H9 (cell line): Measurements from ENCODE around the gene TFF1. TPM values are rescaled to one million over a fixed set of nuclear protein-coding genes. Genes with fewer than 3 reads are reported as not detected.

Experiments
- DNase-seq: peaks from one replicate; pipeline ENCODE4 v3.0.0-alpha.2; 2017
- H2AFZ ChIP-seq: one replicate; pipeline ENCODE4 v1.6.1; 2013; ENCODE audit warnings: mild to moderate bottlenecking, low read length, control low read depth, moderate library complexity
- H2AK5ac ChIP-seq: 2 replicates; pipeline ENCODE4 v1.6.1; 2013; ENCODE audit warnings: low read length, control low read depth, mixed read lengths; ENCODE audit not compliant: insufficient read length
- H2BK120ac ChIP-seq: one replicate; pipeline ENCODE4 v1.6.1; 2013; ENCODE audit warnings: low read depth, mild to moderate bottlenecking, low read length, control low read depth, inconsistent platforms; ENCODE audit not compliant: poor library complexity, severe bottlenecking
- H2BK12ac ChIP-seq: 2 replicates; pipeline ENCODE4 v1.6.1; 2013; ENCODE audit warnings: low read length, control low read depth, mixed read lengths, low read depth; ENCODE audit not compliant: insufficient read length
- H2BK15ac ChIP-seq: 2 replicates; pipeline ENCODE4 v1.6.1; 2013; ENCODE audit warnings: low read depth, low read length, control low read depth
- H2BK20ac ChIP-seq: one replicate; pipeline ENCODE4 v1.6.1; 2013; ENCODE audit warnings: low read depth, mild to moderate bottlenecking, low read length, control low read depth, inconsistent platforms; ENCODE audit not compliant: poor library complexity, severe bottlenecking
- H2BK5ac ChIP-seq: 2 replicates; pipeline ENCODE4 v1.6.1; 2013; ENCODE audit warnings: low read length, control low read depth, mixed read lengths; ENCODE audit not compliant: insufficient read length
- H3K14ac ChIP-seq: 2 replicates; pipeline ENCODE4 v1.6.1; 2013; ENCODE audit warnings: low read length, control low read depth; ENCODE audit not compliant: insufficient read depth
- H3K18ac ChIP-seq: 2 replicates; pipeline ENCODE4 v1.6.1; 2013; ENCODE audit warnings: low read depth, mild to moderate bottlenecking, mixed read lengths, low read length, control low read depth; ENCODE audit not compliant: insufficient read length
- H3K23ac ChIP-seq: 2 replicates; pipeline ENCODE4 v1.6.1; 2013; ENCODE audit warnings: low read length, control low read depth, mixed read lengths, low read depth; ENCODE audit not compliant: insufficient read length
- H3K23me2 ChIP-seq: 2 replicates; pipeline ENCODE4 v1.6.1; 2013; ENCODE audit warnings: low read depth, mild to moderate bottlenecking, mixed read lengths, low read length, control low read depth; ENCODE audit not compliant: insufficient read length, poor library complexity, severe bottlenecking
- H3K27ac ChIP-seq: 2 replicates; pipeline ENCODE4 v1.5.1; 2013; ENCODE audit warnings: low read length, control low read depth, mixed read lengths, low read depth; ENCODE audit not compliant: insufficient read length
- H3K27me3 ChIP-seq: 2 replicates; pipeline ENCODE4 v1.6.1; 2013; ENCODE audit warnings: low read length, control low read depth, inconsistent platforms; ENCODE audit not compliant: insufficient read depth
- H3K4ac ChIP-seq: 2 replicates; pipeline ENCODE4 v1.6.1; 2013; ENCODE audit warnings: low read depth, mild to moderate bottlenecking, control low read depth, inconsistent platforms, low read length, moderate library complexity
- H3K4me1 ChIP-seq: 2 replicates; pipeline ENCODE4 v1.6.1; 2013; ENCODE audit warnings: low read length, control low read depth, inconsistent platforms; ENCODE audit not compliant: insufficient read depth
- H3K4me2 ChIP-seq: 2 replicates; pipeline ENCODE4 v1.6.1; 2013; ENCODE audit warnings: low read length, control low read depth, mixed read lengths; ENCODE audit not compliant: insufficient read length, insufficient read depth
- H3K56ac ChIP-seq: 2 replicates; pipeline ENCODE4 v1.6.1; 2013; ENCODE audit warnings: low read depth, mild to moderate bottlenecking, mixed read lengths, low read length, control low read depth; ENCODE audit not compliant: insufficient read length
- H3K79me1 ChIP-seq: 2 replicates; pipeline ENCODE4 v1.6.1; 2013; ENCODE audit warnings: low read depth, mild to moderate bottlenecking, moderate library complexity, low read length, control low read depth, inconsistent platforms; ENCODE audit not compliant: insufficient read depth, poor library complexity, severe bottlenecking
- H3K79me2 ChIP-seq: 2 replicates; pipeline ENCODE4 v1.6.1; 2013; ENCODE audit warnings: low read length, control low read depth, inconsistent platforms; ENCODE audit not compliant: insufficient read depth
- H3K9ac ChIP-seq: 2 replicates; pipeline ENCODE4 v1.6.1; 2013; ENCODE audit warnings: low read length, control low read depth, mixed read lengths; ENCODE audit not compliant: insufficient read length; ENCODE audit errors: extremely low read depth
- H3K9me3 ChIP-seq: one replicate; pipeline ENCODE4 v1.6.1; 2013; ENCODE audit warnings: low read depth, low read length, inconsistent platforms; ENCODE audit not compliant: control insufficient read depth
- H3T11ph ChIP-seq: one replicate; pipeline ENCODE4 v1.6.1; 2013; ENCODE audit warnings: mild to moderate bottlenecking, low read length, control low read depth, inconsistent platforms
- H4K20me1 ChIP-seq: one replicate; pipeline ENCODE4 v1.6.1; 2013; ENCODE audit not compliant: control insufficient read depth, insufficient read length, insufficient read depth
- H4K5ac ChIP-seq: 2 replicates; pipeline ENCODE4 v1.6.1; 2013; ENCODE audit warnings: low read depth, mild to moderate bottlenecking, mixed read lengths, low read length, control low read depth; ENCODE audit not compliant: insufficient read length
- H4K8ac ChIP-seq: replicated peaks from 2 replicates; pipeline ENCODE4 v1.6.1; 2013; ENCODE audit warnings: low read length, control low read depth, mixed read lengths, low read depth; ENCODE audit not compliant: insufficient read length
- H4K91ac ChIP-seq: 2 replicates; pipeline ENCODE4 v1.6.1; 2013; ENCODE audit warnings: low read depth, mild to moderate bottlenecking, moderate library complexity, mixed read lengths, low read length, control low read depth; ENCODE audit not compliant: insufficient read length
- H3K27ac Mint-ChIP-seq, 3 experiments: 2 replicates in 2 of 3; 3 replicates in 1 of 3; pipeline ENCODE4 v1.8.0; 2020 to 2021; ENCODE audit warnings: mixed read lengths in 3 of 3, mild to moderate bottlenecking in 1 of 3, moderate library complexity in 1 of 3
- H3K27me3 Mint-ChIP-seq: 2 replicates; pipeline ENCODE4 v1.8.0; 2021; ENCODE audit warnings: low read depth, mild to moderate bottlenecking, moderate library complexity, mixed read lengths
- H3K36me3 Mint-ChIP-seq, 3 experiments: 2 replicates in 2 of 3; 3 replicates in 1 of 3; pipeline ENCODE4 v1.8.0; 2020 to 2021; ENCODE audit warnings: low read depth in 3 of 3, mixed read lengths in 3 of 3; ENCODE audit not compliant: insufficient read depth in 1 of 3
- H3K4me1 Mint-ChIP-seq, 2 experiments: 2 replicates each; pipeline ENCODE4 v1.8.0; 2020; ENCODE audit warnings: mixed read lengths in 2 of 2
- H3K4me3 Mint-ChIP-seq, 2 experiments: 2 replicates in 1 of 2; 3 replicates in 1 of 2; pipeline ENCODE4 v1.8.0; 2020 to 2021; ENCODE audit warnings: mild to moderate bottlenecking in 2 of 2, mixed read lengths in 2 of 2, moderate library complexity in 1 of 2
- H3K9me3 Mint-ChIP-seq, 2 experiments: 2 replicates in 1 of 2; 3 replicates in 1 of 2; pipeline ENCODE4 v1.8.0; 2020; ENCODE audit warnings: mild to moderate bottlenecking in 2 of 2, mixed read lengths in 2 of 2, moderate library complexity in 1 of 2
- WGBS: extraction: QIAGEN DNeasy Blood & Tissue Kit; methylation state at CpG from one replicate; pipeline ENCODE4 v1.1.7; 2013; ENCODE audit warnings: missing lambda C conversion rate, low lambda C conversion rate, mixed read lengths; ENCODE audit not compliant: insufficient read length; ENCODE audit errors: extremely low coverage; 5-methylcytosine and 5-hydroxymethylcytosine counted together
- total RNA-seq: library from RNA; stranded (reverse); gene quantifications from 2 replicates; pipeline ENCODE4 v1.2.1, GENCODE V29; 2021
- TF ChIP-seq, protein P1 (sequence below): fragments of 200-600 bp; sonication (generic); conservative IDR thresholded peaks from 3 replicates; pipeline ENCODE4 v1.8.0; 2021; ENCODE audit warnings: antibody characterized with exemption, mild to moderate bottlenecking

Gene TFF1
- total RNA-seq, 1 experiment from 2014 or later: not detected

DNA sequence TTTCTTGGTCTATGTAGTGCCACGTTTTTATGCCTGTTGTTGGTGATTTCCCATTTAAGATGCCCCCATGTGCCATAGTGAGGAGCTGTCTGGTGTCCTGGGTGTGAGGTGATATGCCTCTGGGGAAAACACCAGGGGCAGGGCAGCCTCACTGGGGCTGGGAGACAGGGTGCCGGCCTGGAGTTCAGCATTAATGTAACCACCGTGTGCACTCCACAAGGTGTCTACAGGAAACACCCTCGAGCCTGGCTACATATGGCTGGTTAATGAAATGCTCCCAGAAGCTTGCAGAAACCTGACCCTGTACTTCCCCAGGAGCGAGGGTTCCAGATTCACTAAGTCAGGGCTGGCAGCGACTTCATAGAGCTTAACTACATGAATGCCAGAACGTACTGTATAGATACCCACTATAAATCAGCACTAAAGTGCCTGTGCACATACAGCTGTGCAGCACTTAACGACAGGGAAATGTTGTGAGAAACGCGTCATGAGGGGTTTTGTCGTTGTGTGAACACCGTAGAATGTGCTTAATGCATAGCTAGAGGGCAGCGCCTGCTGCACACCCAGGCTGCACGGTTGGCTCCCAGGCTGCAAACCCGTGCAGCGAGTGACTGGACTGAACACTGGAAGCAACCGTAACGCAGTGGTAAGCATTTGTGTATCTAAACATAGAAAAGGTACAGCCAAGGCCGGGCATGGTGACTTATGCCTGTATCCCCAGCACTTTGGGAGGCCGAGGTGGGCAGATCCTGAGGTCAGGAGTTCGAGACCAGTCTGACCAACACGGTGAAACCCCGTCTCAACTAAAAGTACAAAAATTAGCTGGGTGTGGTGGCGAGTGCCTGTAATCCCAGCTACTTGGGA is 25.9 kb downstream of the TFF1 start:
- H2BK120ac ChIP-seq: no peak overlapping the region
- no peak overlapping the region for H2AFZ ChIP-seq
- H3K27ac Mint-ChIP-seq: no peak overlapping the region; a peak in 1 of 7 replicates
- no peak overlapping the region for H4K8ac ChIP-seq
- no peaks in the 10 kb centered on the region for H3K79me1 ChIP-seq
- peaks cover 1% of the 10 kb centered on the region; the same call in 1 of the 2 replicates for H3K4me1 ChIP-seq
- H4K20me1 ChIP-seq: no peaks in the 10 kb centered on the region
- H2BK20ac ChIP-seq: no peak overlapping the region
- H4K5ac ChIP-seq: no peak overlapping the region
- no peak overlapping the region for H3K27ac ChIP-seq
- no peak overlapping the region for H2BK15ac ChIP-seq
- no peak overlapping the region for H3T11ph ChIP-seq
- no peaks in the 10 kb centered on the region for H3K23me2 ChIP-seq
- H3K56ac ChIP-seq: no peak overlapping the region
- no peaks in the 10 kb centered on the region; a peak in 1 of 7 replicates for H3K36me3 Mint-ChIP-seq
- H3K18ac ChIP-seq: no peak overlapping the region
- H2AK5ac ChIP-seq: no peak overlapping the region
- H3K79me2 ChIP-seq: no peaks in the 10 kb centered on the region
- DNase-seq: no peak
- no peak overlapping the region for H3K9ac ChIP-seq
- no peak overlapping the region for H3K23ac ChIP-seq
- no peak overlapping the region for H2BK5ac ChIP-seq
- H3K4ac ChIP-seq: no peak overlapping the region
- no peaks in the 10 kb centered on the region for H3K27me3 Mint-ChIP-seq
- WGBS: no CpG with 5 or more reads among the region's 24 CpGs
- no peak overlapping the region for H3K4me3 Mint-ChIP-seq
- no peak overlapping the region for H2BK12ac ChIP-seq
- TF ChIP-seq, protein P1, sequence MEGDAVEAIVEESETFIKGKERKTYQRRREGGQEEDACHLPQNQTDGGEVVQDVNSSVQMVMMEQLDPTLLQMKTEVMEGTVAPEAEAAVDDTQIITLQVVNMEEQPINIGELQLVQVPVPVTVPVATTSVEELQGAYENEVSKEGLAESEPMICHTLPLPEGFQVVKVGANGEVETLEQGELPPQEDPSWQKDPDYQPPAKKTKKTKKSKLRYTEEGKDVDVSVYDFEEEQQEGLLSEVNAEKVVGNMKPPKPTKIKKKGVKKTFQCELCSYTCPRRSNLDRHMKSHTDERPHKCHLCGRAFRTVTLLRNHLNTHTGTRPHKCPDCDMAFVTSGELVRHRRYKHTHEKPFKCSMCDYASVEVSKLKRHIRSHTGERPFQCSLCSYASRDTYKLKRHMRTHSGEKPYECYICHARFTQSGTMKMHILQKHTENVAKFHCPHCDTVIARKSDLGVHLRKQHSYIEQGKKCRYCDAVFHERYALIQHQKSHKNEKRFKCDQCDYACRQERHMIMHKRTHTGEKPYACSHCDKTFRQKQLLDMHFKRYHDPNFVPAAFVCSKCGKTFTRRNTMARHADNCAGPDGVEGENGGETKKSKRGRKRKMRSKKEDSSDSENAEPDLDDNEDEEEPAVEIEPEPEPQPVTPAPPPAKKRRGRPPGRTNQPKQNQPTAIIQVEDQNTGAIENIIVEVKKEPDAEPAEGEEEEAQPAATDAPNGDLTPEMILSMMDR: no peak
- H3K9me3 ChIP-seq: no peaks in the 10 kb centered on the region
- no peak overlapping the region for H3K4me2 ChIP-seq
- no peak overlapping the region for H3K14ac ChIP-seq
- no peaks in the 10 kb centered on the region for H3K27me3 ChIP-seq
- H3K4me1 Mint-ChIP-seq: peaks cover 26 to 30% of the 10 kb centered on the region in 2 experiments
- H3K9me3 Mint-ChIP-seq: peaks cover 2 to 4% of the 10 kb centered on the region in 2 experiments; a peak in 2 of 5 replicates
- no peak overlapping the region for H4K91ac ChIP-seq
